ENCODE results near the gene LIMCH1.

The LIMCH1 gene

DNA sequence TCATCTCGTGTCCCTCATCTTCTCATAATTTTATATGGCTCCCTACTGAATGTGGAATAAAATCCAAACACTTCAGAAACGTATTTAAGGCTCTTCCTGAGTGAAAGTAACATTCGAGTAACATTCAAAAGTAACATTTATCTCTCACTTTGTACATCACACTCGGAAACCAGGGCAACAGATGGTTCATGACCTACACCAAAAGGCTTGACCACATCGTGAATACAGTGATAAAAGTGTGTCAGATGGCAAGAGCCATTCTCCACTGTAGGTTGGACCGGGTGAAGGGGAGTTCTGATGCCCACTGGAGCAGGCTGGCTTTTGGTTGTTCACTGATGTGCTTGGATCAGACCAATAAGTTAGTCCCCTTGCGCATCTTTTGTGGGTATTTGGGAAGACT is 5.6 kb upstream of the LIMCH1 start:
- no peak for DNase-seq (ENCODE audit: low read depth in 2 of 2)

DNA sequence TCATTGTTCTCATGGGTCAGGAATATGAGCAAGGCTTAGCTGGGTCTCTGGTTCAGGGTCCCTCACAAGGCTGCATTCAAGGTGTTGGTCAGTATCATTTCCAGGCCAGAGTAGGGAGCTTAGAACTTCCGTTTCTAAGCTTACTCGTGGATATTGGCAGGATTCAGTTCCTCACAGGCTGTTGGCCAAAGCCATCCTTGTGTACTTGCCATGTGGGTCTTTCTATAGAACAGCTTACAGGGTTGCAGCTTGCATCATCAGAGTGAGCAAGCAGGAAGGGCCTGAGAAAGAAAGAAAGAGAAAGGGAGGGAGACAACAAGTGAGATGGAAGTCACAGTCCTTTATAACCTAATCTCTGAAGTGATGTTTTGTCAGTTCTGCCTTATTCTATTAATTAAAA is 5.1 kb upstream of the LIMCH1 start:
- no peak for DNase-seq (ENCODE audit: low read depth in 2 of 2)

DNA sequence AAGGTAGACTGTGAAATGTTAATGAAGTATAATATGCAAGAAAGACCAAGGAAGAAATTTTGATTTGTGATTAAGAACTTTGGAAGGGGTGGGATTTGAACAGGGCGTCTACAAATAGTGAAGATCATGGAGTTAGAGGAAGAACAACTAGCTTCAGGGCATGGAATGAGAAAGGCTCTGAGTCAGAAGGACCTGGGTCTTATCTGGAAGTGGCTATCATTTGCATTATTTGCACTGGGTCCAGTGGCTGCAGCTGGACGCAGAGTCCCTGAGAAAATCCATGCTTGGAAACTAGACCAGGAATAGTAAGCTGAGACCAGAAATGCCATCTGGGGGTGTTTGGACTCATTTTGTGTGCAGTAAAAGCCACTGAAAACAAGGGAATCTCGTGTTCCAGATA is 4.3 kb upstream of the LIMCH1 start:
- no peak for DNase-seq (ENCODE audit: low read depth in 2 of 2)

DNA sequence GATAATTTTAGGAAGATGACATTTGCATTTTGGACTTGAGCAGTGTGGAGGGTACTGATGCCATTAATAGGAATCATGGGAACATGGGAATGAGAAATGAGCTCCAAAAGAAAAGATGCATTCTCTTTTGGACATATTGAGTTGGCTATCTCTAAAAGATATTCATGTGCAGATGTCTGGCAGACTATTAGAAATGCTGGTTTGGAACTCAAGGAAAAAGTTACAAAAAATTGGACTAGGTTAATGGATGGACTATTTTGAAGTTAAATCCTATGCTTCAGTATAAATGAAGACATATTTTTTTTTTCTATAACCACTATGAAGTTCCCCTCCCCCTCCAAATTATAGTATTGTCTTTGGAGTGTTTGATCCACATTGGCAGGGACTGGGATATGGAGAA is 3.6 kb upstream of the LIMCH1 start:
- DNase-seq (ENCODE audit: low read depth in 2 of 2), result no peak

DNA sequence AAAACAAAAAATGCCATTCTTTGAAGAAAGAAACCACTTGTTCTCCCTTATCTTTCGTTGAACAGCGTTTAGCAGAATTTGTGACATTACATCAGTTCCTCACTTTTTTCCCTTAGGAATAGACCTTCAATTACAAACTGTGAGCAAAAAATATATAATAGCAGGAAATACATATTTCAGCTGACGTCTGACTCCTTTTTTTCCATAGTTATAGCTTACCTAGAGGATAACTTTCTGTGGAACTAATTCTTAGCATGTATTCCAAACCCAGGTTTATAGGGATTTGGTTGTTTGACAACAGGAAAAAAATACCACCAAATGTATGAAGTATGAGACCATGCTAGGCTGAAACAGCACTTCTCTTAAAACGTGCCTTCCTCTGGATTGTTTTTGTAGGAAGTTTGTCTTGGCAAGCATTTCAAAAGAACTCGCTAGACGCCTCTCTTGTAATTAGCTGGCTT is 2.0 kb upstream of the LIMCH1 start:
- DNase-seq (ENCODE audit: low read depth in 2 of 2), result no peak

DNA sequence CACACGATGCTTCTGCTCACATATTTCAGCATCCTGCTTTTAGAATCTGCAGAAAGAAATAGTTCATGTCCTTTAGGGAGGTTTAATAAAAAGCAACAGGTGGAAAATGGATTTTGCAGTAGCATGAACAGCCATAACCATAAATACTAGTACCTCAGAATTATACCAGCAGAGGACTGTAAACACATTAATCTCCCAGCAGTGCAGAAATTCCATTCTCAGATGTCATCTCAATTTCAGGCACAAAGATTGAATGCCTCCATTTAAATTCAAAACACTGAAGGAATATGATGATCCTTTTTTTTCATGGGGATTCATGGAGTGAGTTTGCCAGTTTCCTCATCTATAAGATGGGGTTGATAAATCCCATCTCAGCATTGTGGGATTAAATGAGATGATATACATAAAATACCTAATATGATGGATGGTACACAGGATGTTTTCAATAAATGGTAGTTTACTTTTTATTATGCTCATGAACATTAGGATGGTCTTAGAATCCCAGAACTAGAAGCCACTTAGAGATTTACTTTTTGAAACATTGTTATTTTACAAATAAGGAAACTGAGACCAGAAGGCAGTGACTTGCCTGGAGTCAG is 566 bp upstream of the LIMCH1 start:
- no peak for DNase-seq (ENCODE audit: low read depth in 2 of 2)

DNA sequence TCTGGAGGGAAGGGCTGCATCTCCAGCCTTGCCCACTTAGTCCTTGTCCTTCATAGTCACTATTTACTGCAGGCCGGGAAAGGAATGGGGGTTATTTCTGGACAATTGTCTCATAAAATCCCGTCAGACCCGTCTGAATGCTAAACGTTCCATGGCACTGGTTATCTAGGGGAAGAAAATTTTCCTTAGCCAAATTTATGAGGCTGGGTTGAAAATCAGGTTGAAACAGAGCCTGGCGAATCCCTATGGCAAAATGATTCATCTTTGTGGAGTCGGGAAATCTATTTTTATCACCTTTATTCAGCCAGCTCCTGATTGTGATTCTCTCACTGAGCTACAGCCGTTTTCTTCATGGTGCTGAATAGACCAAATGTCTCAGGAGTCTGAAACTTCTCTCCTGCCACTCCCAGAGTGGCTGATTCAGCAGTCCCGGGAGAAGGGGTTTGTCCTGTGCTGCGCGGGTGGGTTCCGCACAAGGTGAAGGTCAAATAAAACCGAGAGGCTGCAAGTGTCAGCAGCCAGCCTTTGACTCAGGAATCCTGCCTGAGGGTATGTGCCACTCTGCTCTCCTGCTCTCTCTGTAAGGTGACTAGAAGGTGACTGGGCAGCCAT is 1.0 kb downstream of the LIMCH1 start:
- DNase-seq (ENCODE audit: low read depth in 2 of 2), result no peak

DNA sequence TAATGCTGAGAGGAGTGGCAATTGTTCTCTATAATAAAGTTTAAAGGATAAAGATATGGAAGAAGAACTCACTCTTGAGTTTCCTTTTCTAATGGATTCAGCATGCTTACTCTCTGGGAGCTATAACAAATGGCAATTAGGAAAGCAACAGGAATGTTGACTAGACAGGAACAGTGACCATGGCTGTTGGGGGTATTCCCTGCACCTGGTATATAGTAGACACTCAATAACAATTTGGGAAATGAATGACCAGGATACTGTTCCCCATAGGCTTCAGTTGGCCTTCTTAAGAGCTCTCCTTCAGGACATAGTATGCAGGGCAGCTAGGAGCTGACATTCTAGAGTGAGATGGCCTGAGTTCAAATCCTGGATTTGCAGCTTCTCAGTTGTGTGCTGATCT is 1.8 kb downstream of the LIMCH1 start:
- DNase-seq (ENCODE audit: low read depth in 2 of 2), result no peak

DNA sequence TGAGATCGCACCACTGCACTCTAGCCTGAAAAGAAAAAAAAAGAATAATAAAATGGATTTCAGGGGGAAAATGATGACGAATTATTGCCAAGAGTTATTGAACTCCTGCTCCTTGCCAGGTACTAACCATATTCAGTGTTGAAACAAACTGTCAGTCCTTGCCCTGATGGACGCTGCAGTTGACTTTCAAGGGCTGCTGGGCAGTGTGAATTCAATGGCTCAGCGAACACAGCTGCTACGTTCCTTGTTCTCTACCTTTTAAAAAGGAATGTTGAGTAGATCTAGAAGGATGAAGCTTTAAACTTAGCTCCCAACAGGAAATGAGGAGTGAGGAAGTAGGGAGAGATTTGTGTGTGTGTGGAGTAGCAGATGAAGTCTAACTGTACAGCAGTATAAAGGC is 2.7 kb downstream of the LIMCH1 start:
- no peak for DNase-seq (ENCODE audit: low read depth in 2 of 2)

DNA sequence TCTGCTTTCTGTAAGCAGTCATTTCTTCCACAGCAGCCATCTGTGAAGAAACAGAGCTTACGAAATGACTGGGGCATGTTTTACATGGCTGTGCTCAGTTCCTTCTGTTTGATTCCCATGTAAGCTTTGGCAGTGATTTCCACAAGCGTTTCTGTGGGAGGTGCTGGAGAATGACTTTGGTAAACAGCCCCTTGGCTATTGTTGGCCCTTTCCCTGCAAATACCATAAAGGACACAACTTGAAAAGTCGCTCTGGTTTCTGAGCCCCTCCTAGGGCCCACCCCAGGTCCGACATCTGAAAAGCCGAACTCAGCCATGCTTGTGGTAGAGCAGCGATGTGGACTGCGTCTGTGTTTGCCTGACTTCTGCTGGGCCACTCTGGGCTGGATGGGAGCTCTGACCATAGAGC is 3.7 kb downstream of the LIMCH1 start:
- no peak for DNase-seq (ENCODE audit: low read depth in 2 of 2)

DNA sequence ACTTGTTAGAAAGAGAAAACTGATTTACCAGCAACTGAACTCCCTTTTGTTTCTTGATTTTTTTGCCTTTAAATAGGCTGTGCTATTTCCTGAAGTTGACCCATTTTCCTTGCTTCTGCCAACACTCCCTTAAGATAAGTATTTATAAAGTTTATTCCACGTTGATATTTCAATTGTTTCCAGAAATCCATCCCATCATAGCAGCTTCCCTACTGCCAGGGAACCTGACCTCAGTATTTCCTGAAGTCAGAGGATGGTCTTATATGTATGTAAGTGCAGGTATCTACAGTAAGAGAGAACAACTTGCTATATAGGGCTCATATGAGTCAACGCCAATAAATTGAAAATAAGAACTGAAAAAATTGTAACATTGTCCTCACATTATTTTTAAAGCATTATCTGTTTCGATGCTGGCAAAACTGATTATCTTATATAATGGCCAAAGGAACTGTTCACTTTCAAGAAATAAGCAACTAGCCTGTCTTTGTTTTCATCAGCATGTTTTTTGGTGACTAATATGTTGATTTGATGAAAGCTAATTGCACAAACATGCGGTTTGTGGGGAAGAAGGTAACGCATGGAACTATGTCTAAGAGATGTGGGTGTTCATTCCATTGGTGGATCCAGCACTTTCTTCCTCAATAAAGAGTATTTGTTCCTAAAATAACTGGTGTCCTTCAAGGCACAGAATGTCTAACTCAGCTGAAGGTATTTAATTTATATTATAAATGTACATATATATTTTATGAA is 4.7 kb downstream of the LIMCH1 start:
- no peak for DNase-seq (ENCODE audit: low read depth in 2 of 2)

DNA sequence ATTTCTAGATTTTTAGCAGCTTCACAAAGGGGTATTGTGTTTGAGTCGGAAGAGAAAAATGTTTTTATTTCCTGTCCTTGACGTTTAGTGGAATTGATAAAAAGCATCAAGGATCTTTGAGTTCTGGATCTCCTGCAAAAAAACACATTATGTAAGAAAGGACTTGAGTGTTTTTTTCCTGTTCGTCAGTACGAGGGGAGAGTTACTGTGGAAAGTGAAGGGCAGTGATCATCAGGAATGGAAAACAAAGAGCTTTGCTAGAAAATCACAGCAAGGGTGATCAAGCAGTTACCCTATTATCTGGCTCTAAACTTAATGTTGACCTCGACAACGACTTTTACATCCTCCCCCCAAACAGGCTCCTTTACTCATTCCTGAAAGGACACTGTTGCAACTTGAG is 7.3 kb downstream of the LIMCH1 start:
- DNase-seq (ENCODE audit: low read depth in 2 of 2), result no peak

DNA sequence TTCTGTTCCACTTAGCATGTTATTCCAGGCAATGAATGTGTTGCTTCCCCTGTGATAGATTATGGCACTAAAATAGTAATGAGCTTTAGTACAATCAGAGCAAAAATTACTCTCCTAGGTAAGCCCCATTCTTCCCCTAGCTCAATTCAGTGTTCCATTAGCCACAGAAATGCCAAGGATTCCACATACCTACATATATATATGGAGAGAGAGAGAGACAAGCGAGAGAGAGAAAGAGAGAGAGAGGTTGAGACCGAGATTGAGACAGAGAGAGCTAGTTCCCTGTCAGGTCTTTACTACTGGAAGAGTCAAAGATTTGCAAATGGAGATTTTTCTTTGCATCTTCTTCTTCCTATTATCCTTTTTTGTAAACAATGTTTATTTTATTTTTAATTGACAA is 8.7 kb downstream of the LIMCH1 start:
- no peak for DNase-seq (ENCODE audit: low read depth in 2 of 2)

DNA sequence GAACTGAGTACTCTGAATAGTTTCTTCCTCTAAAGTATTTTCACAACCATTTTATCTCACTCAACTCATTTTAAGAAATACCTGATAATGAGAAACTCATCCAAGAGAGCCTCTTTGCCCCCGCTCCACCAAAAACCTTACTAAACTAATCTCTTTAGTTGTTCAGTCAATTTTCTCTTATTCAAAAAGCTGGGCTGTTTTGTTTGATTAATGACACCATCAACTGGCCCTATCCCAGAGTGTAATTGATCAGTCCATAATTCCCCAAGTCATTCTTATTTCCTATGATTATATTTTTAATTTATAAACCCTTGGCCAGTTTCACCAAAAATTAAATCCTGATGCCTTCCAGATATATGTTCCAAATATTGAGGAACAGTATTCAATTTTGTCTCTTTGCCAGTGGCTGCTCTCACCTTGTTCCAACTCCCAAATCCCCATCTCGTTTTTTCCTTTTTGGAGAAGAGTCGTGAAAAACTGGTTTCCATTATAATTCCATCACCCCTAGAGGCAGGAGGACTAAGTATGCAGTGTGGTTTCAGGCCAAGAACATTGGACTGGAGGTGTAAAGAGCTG is 10.4 kb downstream of the LIMCH1 start:
- DNase-seq (ENCODE audit: low read depth in 2 of 2), result no peak

DNA sequence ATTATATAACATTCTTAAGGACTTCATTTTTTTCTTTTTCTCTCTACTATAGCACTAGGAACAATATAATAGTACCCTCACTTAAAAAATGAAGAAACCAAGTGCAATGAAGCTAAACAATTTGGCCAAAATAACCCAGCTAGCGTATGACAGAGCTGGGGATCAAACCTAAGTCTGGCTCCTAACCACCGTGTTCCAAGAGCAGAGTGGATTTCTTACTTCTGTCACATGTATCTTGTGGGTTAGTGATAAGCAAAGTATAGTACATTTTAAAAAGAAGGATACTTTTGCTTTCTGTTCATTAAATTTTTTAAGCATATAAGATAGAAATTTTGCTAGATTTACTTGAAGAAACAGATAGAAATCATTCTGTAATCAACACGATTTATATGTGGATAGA is 11.5 kb downstream of the LIMCH1 start:
- DNase-seq (ENCODE audit: low read depth in 2 of 2), result no peak

DNA sequence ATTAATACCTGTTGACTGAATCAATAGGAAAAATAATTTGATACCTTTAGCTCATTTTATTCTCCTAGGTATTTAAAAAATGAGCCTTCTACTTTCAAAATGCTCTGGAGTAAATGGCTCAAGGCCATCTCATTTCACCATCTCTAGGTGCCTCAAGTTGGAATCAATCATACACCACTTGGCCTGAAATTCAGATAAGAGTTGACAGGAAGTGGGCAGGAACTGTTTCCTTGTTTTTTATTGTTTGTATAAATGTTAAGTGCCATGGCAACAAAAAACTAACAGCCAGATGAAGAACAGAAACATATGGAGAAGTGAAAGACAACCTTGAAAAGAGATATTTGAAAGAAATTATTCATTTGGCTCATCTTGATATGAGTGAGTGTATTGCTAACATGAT is 12.4 kb downstream of the LIMCH1 start:
- DNase-seq (ENCODE audit: low read depth in 2 of 2), result no peak

DNA sequence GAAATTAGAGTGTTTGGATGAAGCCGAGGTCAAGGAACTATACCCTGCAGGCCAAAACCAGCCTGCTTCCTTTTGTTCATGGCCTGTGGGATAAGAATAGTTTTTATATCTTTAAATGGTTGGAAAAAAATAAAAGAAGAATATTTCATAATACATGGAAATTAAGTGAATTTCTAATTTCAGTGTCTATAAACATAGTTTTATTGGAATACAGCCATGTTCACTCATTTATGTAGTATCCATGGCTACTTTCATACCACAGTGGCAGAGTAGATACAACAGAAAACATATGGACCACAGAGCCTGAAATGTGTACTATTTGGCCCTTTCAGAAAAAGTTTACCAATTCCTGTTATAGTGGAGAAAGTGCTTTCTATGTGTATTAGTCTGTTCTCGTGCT is 13.6 kb downstream of the LIMCH1 start:
- no peak for DNase-seq (ENCODE audit: low read depth in 2 of 2)

DNA sequence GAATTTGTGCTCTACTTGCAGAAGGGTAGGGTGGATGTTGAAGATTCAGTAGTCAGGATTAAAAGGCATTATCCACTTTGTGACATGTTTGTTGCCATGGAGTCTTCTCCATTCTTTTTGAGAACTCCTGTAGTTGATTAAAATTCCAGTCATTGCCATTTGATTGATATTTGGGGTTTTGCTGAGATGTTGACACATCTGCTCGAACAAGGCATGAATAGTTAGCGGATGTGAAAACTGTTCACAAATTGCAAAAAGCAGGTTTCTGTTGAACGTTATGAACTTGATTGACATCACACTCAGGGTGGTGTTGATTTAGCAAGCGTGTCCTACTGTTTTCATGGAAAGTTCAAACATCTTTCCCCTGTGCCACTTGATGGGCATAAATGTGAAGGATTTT is 16.9 kb downstream of the LIMCH1 start:
- DNase-seq (ENCODE audit: low read depth in 2 of 2), result no peak

DNA sequence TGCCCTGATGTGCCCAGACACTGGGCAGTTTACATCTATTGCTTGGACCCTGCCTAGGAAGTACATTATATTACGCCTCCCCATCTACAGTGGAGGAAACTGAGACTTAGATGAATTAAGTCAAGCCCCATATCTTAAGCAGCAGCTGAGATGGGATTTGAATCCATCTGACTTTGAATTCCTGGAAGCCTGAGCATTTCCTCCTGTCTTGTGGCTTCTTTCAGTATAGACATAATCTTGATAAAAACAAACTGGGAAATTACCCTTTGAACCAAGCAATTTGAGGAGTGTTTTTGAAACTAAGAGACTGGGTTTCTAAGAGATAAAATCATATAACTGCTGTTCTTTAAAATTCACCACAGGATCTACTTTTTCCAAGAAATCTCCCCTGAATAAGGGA is 18.6 kb downstream of the LIMCH1 start:
- no peak for DNase-seq (ENCODE audit: low read depth in 2 of 2)

DNA sequence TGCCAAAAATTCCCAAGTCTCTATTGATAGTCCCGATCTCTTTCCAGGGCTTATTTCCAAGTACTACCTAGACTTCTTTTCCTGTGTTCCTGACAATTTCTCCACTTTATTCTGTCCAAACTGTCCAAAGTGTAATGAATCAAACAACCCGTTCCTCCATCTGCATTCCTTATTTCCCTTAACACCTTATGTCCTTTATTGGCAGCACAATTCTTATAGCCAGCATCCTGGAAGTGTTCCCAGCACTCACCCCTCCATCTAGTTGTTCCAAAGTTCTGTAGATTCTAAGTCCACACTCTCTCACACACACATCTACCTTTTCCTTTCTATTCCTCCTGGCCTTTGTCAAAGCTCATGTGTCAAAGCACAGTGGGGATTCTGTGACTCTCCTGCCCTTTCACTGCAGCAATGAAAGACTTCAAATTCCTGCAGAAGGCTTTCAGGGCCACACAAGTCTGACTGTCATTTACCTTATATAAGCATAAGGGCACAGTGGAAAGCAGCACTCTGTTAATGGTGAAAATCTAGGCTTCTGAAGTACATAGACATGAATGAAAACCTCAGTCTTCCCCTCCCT is 22.1 kb downstream of the LIMCH1 start:
- no peak for DNase-seq (ENCODE audit: low read depth in 2 of 2)

DNA sequence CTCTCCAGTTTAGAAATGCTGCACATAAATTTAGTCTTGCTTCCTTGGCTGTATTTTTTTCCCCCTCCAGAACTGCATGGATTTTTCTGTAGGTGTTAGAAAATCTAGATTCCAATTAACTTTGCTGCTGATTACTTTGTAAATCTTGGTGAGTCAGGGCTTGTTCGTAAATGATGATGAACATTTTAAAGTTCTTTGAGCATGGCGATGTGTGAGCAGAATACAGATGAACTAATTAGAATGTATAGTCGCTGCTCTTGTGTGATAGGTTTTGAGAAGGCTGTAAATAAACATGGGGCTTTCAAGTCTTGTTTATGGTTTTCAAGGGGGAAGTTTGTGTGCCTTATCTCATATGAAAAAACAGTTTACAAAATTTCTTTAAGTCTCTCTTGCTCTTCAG is 23.3 kb downstream of the LIMCH1 start:
- no peak for DNase-seq (ENCODE audit: low read depth in 2 of 2)

DNA sequence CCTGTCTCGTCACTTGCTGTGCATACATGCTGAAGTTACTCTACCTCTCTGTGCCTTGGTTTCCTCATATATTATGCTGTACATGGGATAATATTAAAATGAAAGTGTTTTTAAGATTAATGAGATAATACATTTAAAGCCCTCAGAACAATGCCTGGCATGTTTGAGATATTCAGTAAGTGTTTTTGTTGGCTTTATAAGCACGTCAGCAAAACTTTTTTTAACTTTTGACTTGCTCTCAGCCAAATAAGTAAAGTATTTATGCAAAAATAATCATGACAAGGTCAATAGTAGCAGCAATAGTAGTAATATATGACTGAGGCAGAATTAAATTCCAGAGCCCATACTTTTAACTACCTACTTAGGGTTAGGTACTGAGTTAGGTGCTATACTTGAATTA is 29.2 kb downstream of the LIMCH1 start:
- no peak for DNase-seq (ENCODE audit: low read depth in 2 of 2)

DNA sequence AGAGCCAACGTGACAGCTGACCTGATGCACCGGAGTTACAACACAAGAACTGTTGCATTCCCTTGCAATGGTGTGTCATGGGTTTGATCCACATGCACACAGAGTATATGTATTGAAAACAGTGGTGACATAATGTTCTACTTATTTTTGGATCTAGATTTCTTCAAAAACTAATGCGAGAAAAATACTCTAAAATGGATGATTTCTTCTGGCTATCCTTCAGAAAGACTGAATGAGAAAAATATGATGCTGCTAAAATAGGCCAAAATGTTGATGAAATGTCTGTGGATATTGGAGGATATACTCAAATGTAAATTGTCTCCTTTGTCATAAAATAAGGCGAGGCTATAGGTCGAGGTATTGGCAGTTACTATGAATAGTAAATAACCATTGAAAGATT is 30.4 kb downstream of the LIMCH1 start:
- no peak for DNase-seq (ENCODE audit: low read depth in 2 of 2)

Data from stimulated activated CD4-positive, alpha-beta T cell treated with anti-CD3 and anti-CD28 coated beads, Interleukin-15, amount 100 ng/mL, for 48 hours (primary cell).